Measurements from ENCODE around the gene BLM. TPM values are rescaled to one million over a fixed set of nuclear protein-coding genes. Genes with fewer than 3 reads are reported as not detected.

The BLM gene
- total and polyA plus RNA-seq, 5 donors, result 8.1 to 45.3 (median 22.9) TPM

DNA sequence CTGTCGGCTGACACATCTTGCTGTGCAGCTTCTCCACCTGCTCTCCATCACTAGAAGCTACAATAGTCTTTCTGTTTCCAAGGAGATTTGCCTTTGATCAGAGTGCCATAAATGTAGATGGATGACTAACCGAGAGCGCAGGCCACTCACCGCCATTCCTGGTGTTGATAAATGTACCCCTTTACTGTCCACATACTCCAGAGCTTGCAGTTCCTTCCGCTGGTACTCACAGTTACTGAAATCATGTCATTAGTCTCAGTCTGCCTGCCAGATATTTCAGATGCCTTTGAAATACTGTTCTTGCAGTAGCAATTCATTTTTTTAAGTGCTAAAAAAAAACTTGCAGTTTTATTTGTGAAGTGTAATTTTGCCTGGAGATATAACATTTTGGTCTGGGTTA lies 72.3 kb downstream of the BLM start:
- intact Hi-C loops (cut with DNase I), result no loop called here

DNA sequence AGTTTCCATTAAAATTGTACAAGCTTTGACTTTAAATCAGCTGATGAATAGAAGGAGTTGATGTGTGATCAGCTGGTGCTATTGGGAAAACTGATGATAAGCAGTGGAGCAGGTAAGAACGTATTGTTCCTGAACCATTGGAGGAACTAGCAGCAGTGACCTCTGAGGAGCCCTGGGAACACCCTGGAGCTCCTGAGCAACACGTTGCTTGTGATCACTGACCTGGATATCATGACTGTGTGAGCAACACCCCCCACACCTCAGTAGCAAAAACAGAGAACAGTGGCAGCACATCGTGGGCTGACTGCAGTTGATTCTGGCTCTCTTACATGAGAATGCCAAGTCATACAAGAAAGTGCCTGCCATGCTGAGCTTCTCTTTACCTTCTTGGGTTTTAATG lies 72.9 kb downstream of the BLM start:
- Histone ChIP-seq H3K27me3 (ENCODE audit: control insufficient read depth, insufficient read depth) (no peaks in the 10 kb centered on the region), H3K27ac (ENCODE audit: low read length) (no peak overlapping the region), H3K9me3 (ENCODE audit: control insufficient read depth, low read length) (no peaks in the 10 kb centered on the region), H3K4me1 (ENCODE audit: control insufficient read depth, insufficient read depth, low read length) (no peaks in the 10 kb centered on the region), H3K4me3 (ENCODE audit: low read length) (no peak overlapping the region)
- DNase-seq (no peak), ATAC-seq (no peak)
- 51% methylated on average over 3 of the region's 3 CpGs for WGBS
- intact Hi-C loops (cut with DNase I), result no loop called here

More for the DNA sequence above, 72.3 kb downstream of the BLM start:
- Histone ChIP-seq H3K27ac (ENCODE audit: low read length) (no peak overlapping the region), H3K27me3 (ENCODE audit: control insufficient read depth, insufficient read depth) (no peaks in the 10 kb centered on the region), H3K4me3 (ENCODE audit: low read length) (no peak overlapping the region), H3K9me3 (ENCODE audit: control insufficient read depth, low read length) (no peaks in the 10 kb centered on the region), H3K4me1 (ENCODE audit: control insufficient read depth, insufficient read depth, low read length) (no peaks in the 10 kb centered on the region)
- DNase-seq (no peak), ATAC-seq (no peak)
- WGBS, result 81% methylated on average over 5 of the region's 5 CpGs

DNA sequence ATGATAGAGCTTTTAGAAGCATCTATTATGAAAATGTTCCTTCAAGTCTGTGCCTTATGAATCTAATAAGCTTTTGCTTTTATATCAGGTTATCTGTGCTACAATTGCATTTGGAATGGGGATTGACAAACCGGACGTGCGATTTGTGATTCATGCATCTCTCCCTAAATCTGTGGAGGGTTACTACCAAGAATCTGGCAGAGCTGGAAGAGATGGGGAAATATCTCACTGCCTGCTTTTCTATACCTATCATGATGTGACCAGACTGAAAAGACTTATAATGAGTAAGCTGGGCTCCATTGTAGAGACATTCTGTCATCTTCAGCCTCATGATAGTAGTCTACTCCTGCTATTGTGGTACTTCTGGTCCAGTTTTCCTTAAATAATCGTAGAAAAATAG lies 73.4 kb downstream of the BLM start:
- Histone ChIP-seq H3K9me3 (ENCODE audit: control insufficient read depth, low read length) (no peaks in the 10 kb centered on the region), H3K27ac (ENCODE audit: low read length) (no peak overlapping the region), H3K27me3 (ENCODE audit: control insufficient read depth, insufficient read depth) (no peaks in the 10 kb centered on the region), H3K4me3 (ENCODE audit: low read length) (no peak overlapping the region), H3K4me1 (ENCODE audit: control insufficient read depth, insufficient read depth, low read length) (no peaks in the 10 kb centered on the region)
- 81% methylated on average over 4 of the region's 4 CpGs for WGBS
- DNase-seq, result no peak
- intact Hi-C loops (cut with DNase I), result no loop called here
- ATAC-seq, result no peak

DNA sequence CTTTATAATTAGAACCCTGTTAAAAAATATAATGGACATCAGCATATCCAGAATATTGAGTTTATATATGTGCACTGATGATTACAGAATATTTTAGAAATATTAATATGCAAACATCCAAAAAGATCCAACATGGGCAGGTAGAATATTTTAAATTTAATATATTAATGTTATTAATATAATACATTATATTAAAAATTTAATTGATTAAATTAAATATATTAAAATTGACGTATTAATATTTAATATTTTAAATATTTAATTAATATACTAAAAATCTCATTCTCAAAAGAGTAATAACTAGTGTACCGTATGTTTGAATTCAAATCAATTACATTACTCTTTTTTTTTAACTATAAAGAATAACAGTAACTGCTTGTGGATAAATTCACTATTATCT lies 77.4 kb downstream of the BLM start:
- intact Hi-C loops (cut with DNase I), result no loop called here
- ATAC-seq, result no peak
- Histone ChIP-seq H3K4me3 (ENCODE audit: low read length) (no peak overlapping the region), H3K4me1 (ENCODE audit: control insufficient read depth, insufficient read depth, low read length) (no peaks in the 10 kb centered on the region), H3K9me3 (ENCODE audit: control insufficient read depth, low read length) (no peaks in the 10 kb centered on the region), H3K27ac (ENCODE audit: low read length) (no peak overlapping the region), H3K27me3 (ENCODE audit: control insufficient read depth, insufficient read depth) (no peaks in the 10 kb centered on the region)
- DNase-seq, result no peak
- 71% methylated on average over 2 of the region's 2 CpGs for WGBS

DNA sequence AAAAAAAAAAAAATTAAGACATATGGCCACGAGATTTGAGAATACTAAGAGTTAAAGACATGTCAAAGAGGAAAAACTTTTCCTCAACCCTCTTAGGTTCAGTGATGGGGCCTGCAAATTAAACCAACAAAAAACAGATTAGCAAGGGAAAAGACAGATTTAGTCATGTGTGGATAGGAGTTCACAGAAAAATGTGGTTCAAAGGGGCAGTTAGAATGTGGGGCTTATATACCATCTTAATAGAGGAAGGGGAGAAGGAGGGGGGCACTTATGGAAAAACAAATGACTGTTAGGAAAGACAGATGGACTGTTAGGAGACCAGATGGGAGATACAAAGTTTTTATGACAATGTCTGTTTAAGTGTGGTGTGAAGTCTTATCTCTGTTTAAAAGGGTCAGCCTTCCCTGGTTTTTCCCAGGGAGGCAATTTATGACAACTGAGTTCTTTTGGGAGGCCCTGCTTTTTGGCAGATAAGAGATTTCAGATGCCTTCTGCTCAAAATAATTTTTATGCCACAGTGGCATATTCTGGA lies 82.6 kb downstream of the BLM start:
- ATAC-seq, result no peak
- WGBS, result 84% methylated on average over 1 of the region's 1 CpG
- no peaks in the 10 kb centered on the region for H3K9me3 ChIP-seq (ENCODE audit: control insufficient read depth, low read length)
- H3K4me1 ChIP-seq (ENCODE audit: control insufficient read depth, insufficient read depth, low read length), result no peaks in the 10 kb centered on the region
- H3K4me3 ChIP-seq (ENCODE audit: low read length), result no peak overlapping the region
- no peak for DNase-seq
- intact Hi-C loops (cut with DNase I), result no loop called here
- no peak overlapping the region for H3K27ac ChIP-seq (ENCODE audit: low read length)
- no peaks in the 10 kb centered on the region for H3K27me3 ChIP-seq (ENCODE audit: control insufficient read depth, insufficient read depth)

DNA sequence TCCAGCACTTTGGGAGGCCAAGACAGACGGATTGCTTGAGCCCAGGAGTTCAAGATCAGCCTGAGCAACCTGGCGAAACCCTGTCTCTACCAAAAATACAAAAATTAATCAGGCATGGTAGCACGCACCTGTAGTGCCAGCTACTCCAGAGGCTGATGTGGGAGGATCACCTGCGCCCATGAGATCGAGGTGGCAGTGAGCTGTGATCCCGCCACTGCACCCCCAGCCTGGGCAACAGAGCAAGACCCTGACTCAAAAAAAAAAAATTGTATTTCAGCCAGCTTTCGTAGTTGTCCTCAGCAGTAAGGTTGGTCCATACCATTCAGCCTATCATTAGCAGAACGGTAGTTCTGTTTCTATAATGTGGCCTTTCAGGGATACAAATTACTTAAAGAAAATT lies 84.7 kb downstream of the BLM start:
- H3K4me1 ChIP-seq (ENCODE audit: control insufficient read depth, insufficient read depth, low read length), result no peaks in the 10 kb centered on the region
- no peak for ATAC-seq
- no peak for DNase-seq
- H3K4me3 ChIP-seq (ENCODE audit: low read length), result no peak overlapping the region
- 95% methylated on average over 8 of the region's 8 CpGs for WGBS
- no peaks in the 10 kb centered on the region for H3K9me3 ChIP-seq (ENCODE audit: control insufficient read depth, low read length)
- H3K27me3 ChIP-seq (ENCODE audit: control insufficient read depth, insufficient read depth), result no peaks in the 10 kb centered on the region
- no peak overlapping the region for H3K27ac ChIP-seq (ENCODE audit: low read length)
- intact Hi-C loops (cut with DNase I), result no loop called here

DNA sequence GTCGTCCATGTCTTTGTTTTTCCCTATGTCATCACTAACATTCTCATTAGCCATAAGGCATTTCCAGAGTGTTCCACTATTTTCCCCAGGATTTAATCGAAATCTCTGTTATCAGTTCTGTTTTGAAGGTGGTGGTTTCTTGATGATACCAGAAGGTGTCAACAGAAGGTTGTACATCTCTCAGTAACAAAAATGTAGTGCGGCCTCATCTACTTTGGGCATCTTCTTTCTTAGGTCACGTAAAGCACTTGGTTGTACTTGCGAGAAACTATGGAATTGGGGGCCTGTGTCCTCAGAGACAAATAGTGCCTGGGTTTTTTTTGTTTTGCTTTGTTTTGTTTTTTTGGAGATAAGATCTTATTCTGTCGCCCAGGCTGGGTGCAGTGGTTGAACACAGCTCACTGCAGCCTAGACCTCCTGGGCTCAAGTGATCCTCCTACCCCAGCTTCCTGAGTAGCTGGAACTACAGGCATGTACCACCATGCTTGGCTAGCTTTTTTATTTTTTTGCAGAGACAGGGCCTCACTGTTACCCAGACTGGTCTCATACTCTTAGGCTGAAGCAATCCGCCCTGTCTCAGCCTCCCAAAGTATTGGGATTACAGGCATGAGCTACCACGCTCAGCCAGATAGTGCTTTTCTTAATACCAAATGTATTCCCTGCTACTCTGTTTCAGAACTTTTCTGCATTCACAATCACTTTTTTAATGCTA lies 90.1 kb downstream of the BLM start:
- Histone ChIP-seq H3K4me3 (ENCODE audit: low read length) (no peak overlapping the region), H3K9me3 (ENCODE audit: control insufficient read depth, low read length) (no peaks in the 10 kb centered on the region), H3K27ac (ENCODE audit: low read length) (no peak overlapping the region), H3K4me1 (ENCODE audit: control insufficient read depth, insufficient read depth, low read length) (peaks cover 5% of the 10 kb centered on the region), H3K27me3 (ENCODE audit: control insufficient read depth, insufficient read depth) (no peaks in the 10 kb centered on the region)
- ATAC-seq (no peak), DNase-seq (no peak)
- intact Hi-C loops (cut with DNase I), result no loop called here
- WGBS, result 88% methylated on average over 8 of the region's 8 CpGs

DNA sequence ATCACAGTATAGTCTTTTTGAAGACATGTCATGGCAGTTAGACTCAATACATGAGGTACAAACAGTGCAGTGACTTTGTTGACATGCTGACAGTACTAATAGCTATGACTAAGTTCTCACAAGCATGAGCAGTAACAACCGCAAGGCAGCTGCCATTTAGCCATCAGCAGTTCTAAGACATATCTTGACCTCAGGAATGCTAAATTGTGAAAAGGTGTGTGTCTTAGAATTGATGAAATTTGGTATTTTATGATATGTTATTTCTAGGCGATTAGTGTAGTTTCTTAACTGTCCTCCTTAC lies 90.6 kb downstream of the BLM start:
- intact Hi-C loops (cut with DNase I), result no loop called here
- WGBS, result 89% methylated on average over 2 of the region's 2 CpGs

DNA sequence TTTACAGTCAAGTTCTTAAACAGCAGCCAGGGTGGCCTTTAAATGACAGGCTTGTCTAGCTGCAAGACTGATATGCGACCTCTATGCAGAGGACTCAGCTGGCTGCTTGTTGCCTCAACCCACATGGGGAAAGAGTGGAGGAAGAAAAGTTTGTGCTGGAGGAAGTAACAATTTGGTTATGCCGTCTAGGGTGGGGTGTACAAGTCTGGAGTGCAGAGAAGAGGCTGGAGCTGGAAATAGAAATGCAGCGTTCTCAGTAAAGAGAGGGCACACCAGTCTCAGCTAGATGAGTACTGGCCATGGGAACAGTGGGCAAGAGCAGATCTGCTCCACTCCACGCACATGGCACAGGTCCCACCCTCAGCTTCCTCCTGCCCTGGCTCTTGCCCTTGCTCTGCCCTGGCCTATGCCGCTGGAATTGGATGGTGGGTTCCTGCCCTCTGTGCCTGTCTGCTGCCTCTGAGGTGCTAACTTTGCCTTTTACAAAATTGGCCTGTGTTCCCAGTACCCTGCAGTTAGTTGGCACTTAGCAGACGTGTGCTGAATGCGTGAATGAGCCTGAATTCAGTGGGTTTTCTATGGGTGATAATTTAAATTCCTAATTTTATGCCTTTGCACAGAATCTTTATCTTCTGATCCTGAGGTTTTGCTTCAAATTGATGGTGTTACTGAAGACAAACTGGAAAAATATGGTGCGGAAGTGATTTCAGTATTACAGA lies 91.5 kb downstream of the BLM start:
- DNase-seq (no peak), ATAC-seq (peak; percentile 29 to 72)
- WGBS, result 67% methylated on average over 8 of the region's 8 CpGs
- no peaks in the 10 kb centered on the region for H3K27me3 ChIP-seq (ENCODE audit: control insufficient read depth, insufficient read depth)
- H3K27ac ChIP-seq (ENCODE audit: low read length), result peak overlapping the region; percentile 82
- intact Hi-C loops (cut with DNase I), result no loop called here
- no peak overlapping the region for H3K4me3 ChIP-seq (ENCODE audit: low read length)
- peaks cover 5% of the 10 kb centered on the region for H3K4me1 ChIP-seq (ENCODE audit: control insufficient read depth, insufficient read depth, low read length)
- H3K9me3 ChIP-seq (ENCODE audit: control insufficient read depth, low read length), result no peaks in the 10 kb centered on the region

More for the DNA sequence above, 90.6 kb downstream of the BLM start:
- Histone ChIP-seq H3K27ac (ENCODE audit: low read length) (no peak overlapping the region), H3K4me3 (ENCODE audit: low read length) (no peak overlapping the region), H3K27me3 (ENCODE audit: control insufficient read depth, insufficient read depth) (no peaks in the 10 kb centered on the region), H3K9me3 (ENCODE audit: control insufficient read depth, low read length) (no peaks in the 10 kb centered on the region), H3K4me1 (ENCODE audit: control insufficient read depth, insufficient read depth, low read length) (peaks cover 5% of the 10 kb centered on the region)
- no peak for DNase-seq
- ATAC-seq, result no peak

DNA sequence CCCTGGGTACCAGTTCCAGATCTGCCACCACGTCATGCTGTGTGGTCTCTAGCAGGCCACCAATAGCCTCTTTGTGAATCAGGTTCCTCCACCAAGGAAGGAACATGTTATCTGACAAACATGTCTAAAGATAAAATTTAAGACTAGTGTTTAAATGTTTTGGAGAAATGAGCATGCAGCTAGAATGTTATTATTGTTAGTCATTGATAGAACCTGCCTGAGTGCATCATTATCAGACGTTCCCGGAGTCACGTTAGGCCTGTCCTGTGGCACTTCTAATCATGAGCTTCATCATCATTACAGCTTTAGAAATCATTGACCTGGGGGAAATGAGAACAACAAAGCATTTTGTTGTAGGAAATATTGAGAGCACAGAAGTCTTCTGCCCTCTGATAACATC lies 92.4 kb downstream of the BLM start:
- WGBS, result 97% methylated on average over 4 of the region's 4 CpGs
- Histone ChIP-seq H3K27me3 (ENCODE audit: control insufficient read depth, insufficient read depth) (no peaks in the 10 kb centered on the region), H3K9me3 (ENCODE audit: control insufficient read depth, low read length) (no peaks in the 10 kb centered on the region), H3K4me3 (ENCODE audit: low read length) (no peak overlapping the region), H3K4me1 (ENCODE audit: control insufficient read depth, insufficient read depth, low read length) (peaks cover 5% of the 10 kb centered on the region), H3K27ac (ENCODE audit: low read length) (no peak overlapping the region)
- ATAC-seq, result no peak
- DNase-seq, result no peak
- intact Hi-C loops (cut with DNase I), result no loop called here

DNA sequence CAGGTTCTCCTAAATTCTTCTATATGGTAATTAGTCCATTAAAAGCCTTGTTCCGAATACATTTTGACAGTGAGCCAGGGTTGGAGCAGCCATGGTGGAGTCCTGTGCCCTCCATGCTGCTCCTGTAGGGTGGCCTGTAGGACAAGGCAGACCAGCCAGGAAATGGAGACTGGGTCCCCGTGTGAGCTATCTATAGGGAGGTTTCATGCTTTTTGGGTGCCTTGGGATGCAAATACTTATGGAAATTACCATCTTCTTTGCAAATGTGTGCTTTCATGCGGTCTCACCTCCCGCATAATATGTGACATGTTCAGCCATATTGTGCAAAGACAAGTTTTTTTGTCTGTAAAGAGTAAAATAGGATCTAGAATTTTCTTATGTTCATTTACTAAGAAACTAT lies 93.2 kb downstream of the BLM start:
- 95% methylated on average over 4 of the region's 4 CpGs for WGBS
- ATAC-seq, result no peak
- Histone ChIP-seq H3K4me3 (ENCODE audit: low read length) (no peak overlapping the region), H3K4me1 (ENCODE audit: control insufficient read depth, insufficient read depth, low read length) (peaks cover 5% of the 10 kb centered on the region), H3K27ac (ENCODE audit: low read length) (no peak overlapping the region), H3K9me3 (ENCODE audit: control insufficient read depth, low read length) (no peaks in the 10 kb centered on the region), H3K27me3 (ENCODE audit: control insufficient read depth, insufficient read depth) (no peaks in the 10 kb centered on the region)
- intact Hi-C loops (cut with DNase I), result no loop called here
- no peak for DNase-seq

Measured in right cardiac atrium (tissue), 5 donors.